ENCODE results near the gene MSMP.

DNA sequence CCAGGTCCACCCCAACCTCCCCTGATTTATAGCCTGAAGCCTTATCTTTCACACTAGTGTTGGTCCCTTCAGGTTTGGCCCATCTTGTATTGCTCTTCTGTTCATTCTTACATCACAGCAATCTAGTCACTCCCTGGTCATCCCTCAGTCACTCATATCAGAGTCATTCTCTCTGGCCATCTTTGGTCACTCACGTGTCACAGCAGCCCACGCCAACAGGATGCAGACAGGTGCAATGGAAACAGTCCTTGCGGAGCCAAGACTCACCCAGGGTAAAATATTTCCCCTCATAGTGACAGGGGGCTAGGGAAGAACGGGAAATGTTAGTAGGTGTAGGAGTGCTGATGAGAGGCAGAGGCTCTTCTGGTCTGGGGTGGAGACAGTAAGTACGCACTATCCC is 610 bp downstream of the MSMP start:
- TF ChIP-seq, protein P1, sequence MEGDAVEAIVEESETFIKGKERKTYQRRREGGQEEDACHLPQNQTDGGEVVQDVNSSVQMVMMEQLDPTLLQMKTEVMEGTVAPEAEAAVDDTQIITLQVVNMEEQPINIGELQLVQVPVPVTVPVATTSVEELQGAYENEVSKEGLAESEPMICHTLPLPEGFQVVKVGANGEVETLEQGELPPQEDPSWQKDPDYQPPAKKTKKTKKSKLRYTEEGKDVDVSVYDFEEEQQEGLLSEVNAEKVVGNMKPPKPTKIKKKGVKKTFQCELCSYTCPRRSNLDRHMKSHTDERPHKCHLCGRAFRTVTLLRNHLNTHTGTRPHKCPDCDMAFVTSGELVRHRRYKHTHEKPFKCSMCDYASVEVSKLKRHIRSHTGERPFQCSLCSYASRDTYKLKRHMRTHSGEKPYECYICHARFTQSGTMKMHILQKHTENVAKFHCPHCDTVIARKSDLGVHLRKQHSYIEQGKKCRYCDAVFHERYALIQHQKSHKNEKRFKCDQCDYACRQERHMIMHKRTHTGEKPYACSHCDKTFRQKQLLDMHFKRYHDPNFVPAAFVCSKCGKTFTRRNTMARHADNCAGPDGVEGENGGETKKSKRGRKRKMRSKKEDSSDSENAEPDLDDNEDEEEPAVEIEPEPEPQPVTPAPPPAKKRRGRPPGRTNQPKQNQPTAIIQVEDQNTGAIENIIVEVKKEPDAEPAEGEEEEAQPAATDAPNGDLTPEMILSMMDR (IDR thresholded peaks at IDR 0.05 in 2 of 3, conservative IDR thresholded peaks at IDR 0.05 in 1 of 3; ENCODE audit: insufficient read depth in 2 of 3, low read depth in 1 of 3, low read length in 3 of 3), result no peak
- no peak for TF ChIP-seq ZNF212 (CRISPR knock-in tag; IDR thresholded peaks at IDR 0.05)

Data from K562 (cell line).